Measurements from ENCODE around the gene TNRC6B. TPM values are rescaled to one million over a fixed set of nuclear protein-coding genes. Genes with fewer than 3 reads are reported as not detected.

The TNRC6B gene
- total RNA-seq: 24.9 and 26.7 TPM in 2 replicates

GRCh38 chr22:40177738-40178416, at the start of gene TNRC6B:
TNRC6B (plus strand) TSS chr22:40177925; CDS start chr22:40178136, 211 bp downstream.
- peak within 1 kb of the TSS; percentile 71 for H3K4me3 ChIP-seq (ENCODE audit: low read depth, low read length)
- no peaks in the 10 kb centered on the region for H3K27me3 ChIP-seq (ENCODE audit: control insufficient read depth, insufficient read depth, low read length)
- DNase-seq (ENCODE audit: low read depth): peak; percentile 96
- no peak for TF ChIP-seq CTCF (IDR thresholded peaks at IDR 0.05; ENCODE audit: insufficient read depth, low read length, poor library complexity, severe bottlenecking)
- no peaks in the 10 kb centered on the region for H3K36me3 ChIP-seq (ENCODE audit: control insufficient read depth, insufficient read depth, low read length)

DNA sequence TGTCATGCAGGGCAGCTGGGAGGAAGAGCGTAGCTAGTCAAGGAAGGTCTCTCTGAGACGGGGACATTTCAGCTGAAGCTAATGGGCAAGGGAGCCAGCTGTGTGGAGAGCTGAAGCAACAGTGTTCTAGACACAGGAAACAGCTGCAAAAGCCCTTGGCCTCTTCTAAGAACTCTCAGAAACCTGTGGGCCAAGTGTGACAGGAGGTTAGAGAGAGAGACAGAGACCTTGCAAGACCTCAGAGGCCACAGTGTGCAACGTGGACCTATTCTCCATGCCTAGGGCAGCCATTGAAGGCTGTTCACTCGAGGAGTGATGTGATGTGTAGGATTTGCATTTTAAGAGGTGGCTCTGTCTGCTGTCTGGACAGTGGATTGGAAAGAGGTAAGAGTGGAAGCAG, 48.7 kb upstream of the TNRC6B start:
- TF ChIP-seq CTCF (IDR thresholded peaks at IDR 0.05; ENCODE audit: insufficient read depth, low read length, poor library complexity, severe bottlenecking): no peak
- H3K36me3 ChIP-seq (ENCODE audit: control insufficient read depth, insufficient read depth, low read length): no peaks in the 10 kb centered on the region
- no peak overlapping the region for H3K4me3 ChIP-seq (ENCODE audit: low read depth, low read length)
- no peaks in the 10 kb centered on the region for H3K27me3 ChIP-seq (ENCODE audit: control insufficient read depth, insufficient read depth, low read length)
- no peak for DNase-seq (ENCODE audit: low read depth)

DNA sequence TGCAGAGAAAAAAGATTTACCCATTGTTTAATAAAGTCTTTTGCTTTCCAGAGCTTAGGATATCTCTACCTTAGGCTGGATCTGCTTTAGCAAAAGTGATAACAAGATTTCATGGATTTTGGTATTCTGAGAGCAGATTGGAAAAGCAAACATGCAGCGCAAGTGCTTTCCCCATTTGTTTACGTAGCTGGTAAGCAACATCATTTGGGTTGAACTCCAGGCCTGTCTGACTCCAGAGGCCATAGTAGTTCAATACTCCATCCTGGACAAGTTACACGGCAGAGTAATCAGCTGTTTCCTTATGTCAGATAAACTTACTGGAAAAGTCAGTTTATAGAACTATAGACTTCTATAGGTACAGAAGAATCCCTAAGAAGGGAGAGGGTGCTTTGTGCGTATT, 40.6 kb upstream of the TNRC6B start:
- no peak for TF ChIP-seq CTCF (IDR thresholded peaks at IDR 0.05; ENCODE audit: insufficient read depth, low read length, poor library complexity, severe bottlenecking)
- no peak for DNase-seq (ENCODE audit: low read depth)
- Histone ChIP-seq H3K27me3 (ENCODE audit: control insufficient read depth, insufficient read depth, low read length) (no peaks in the 10 kb centered on the region), H3K36me3 (ENCODE audit: control insufficient read depth, insufficient read depth, low read length) (no peaks in the 10 kb centered on the region), H3K4me3 (ENCODE audit: low read depth, low read length) (no peak overlapping the region)

DNA sequence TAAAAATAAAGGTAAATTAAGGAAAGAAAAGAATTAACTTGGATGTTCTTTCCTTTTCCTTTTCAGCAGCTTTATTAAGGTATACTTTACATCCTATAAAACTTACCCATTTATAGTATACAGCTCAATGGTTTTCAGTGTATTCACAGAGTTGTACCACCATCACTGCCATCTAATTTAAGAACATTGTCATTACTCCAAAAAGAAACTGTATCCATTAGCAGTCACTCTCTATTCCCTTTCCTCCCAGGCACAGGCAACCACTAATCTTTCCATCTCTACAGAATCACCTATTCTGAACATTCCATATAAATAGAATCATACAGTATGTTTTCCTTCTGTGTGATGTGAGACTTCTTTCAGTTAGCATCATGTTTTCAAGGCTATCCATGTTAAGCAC, 38.9 kb upstream of the TNRC6B start:
- no peak overlapping the region for H3K4me3 ChIP-seq (ENCODE audit: low read depth, low read length)
- DNase-seq (ENCODE audit: low read depth): no peak
- no peaks in the 10 kb centered on the region for H3K36me3 ChIP-seq (ENCODE audit: control insufficient read depth, insufficient read depth, low read length)
- H3K27me3 ChIP-seq (ENCODE audit: control insufficient read depth, insufficient read depth, low read length): no peaks in the 10 kb centered on the region
- TF ChIP-seq CTCF (IDR thresholded peaks at IDR 0.05; ENCODE audit: insufficient read depth, low read length, poor library complexity, severe bottlenecking): no peak

DNA sequence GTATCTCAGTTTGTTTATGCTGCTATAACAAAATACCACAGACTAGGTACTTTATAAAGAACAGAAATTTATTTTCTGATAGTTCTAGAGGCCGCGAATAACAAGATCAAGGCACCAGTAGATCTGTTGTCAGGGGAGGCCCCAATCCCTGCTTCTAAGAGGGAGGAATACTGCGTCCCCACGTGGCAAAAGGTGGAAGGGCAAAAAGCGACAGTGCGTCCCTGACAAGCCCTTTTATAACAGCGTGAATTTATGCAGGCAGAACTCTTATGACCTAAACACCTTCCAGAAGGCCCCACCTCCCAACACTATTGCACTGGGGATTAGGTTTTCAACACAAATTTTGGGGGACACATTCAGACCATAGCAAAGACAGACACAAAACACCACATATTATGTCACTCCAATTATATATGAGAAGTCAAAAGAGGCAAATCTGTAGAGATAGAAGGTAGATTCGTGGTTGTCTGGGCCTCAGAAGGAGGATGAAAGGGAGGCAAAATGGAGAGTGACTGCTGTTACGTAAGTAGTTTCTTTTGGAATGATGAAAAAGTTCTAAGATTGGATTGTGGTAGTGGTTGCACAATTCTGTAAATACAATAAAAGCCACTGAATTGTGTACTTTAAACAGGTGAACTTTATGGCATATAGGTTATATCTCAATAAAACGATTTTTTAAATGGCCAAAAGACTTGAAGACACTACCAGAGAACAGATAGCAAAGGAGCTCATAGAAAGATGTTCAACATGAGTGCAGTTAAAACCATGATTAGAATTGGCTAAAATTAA, 30.1 kb upstream of the TNRC6B start:
- no peak for DNase-seq (ENCODE audit: low read depth)
- TF ChIP-seq CTCF (IDR thresholded peaks at IDR 0.05; ENCODE audit: insufficient read depth, low read length, poor library complexity, severe bottlenecking): no peak
- Histone ChIP-seq H3K4me3 (ENCODE audit: low read depth, low read length) (no peak overlapping the region), H3K27me3 (ENCODE audit: control insufficient read depth, insufficient read depth, low read length) (no peaks in the 10 kb centered on the region), H3K36me3 (ENCODE audit: control insufficient read depth, insufficient read depth, low read length) (no peaks in the 10 kb centered on the region)
